ENCODE results near the gene SEC22C. TPM values are rescaled to one million over a fixed set of nuclear protein-coding genes. Genes with fewer than 3 reads are reported as not detected.

Gene SEC22C
- polyA plus RNA-seq (2013), result 35.4 TPM

- Histone ChIP-seq H3K27me3 (replicated peaks in 2 of 5; ENCODE audit: control insufficient read depth in 4 of 5, insufficient read depth in 5 of 5, low read length in 4 of 5) (no peaks in the 10 kb centered on the region), H3K4me3 (ENCODE audit: control insufficient read depth in 1 of 7, extremely low read depth in 1 of 7, insufficient read depth in 4 of 7, low read depth in 2 of 7, low read length in 6 of 7) (peak within 1 kb of the TSS; percentile 69 to 90 (median 85)), H3K36me3 (ENCODE audit: control insufficient read depth in 4 of 4, insufficient read depth in 4 of 4, low read length in 3 of 4) (peaks cover 0 to 6% (median 0%) of the 10 kb centered on the region in 4 experiments), H3K9me3 (ENCODE audit: control extremely low read depth in 1 of 5, control insufficient read depth in 4 of 5, insufficient read depth in 2 of 5, low read depth in 1 of 5, low read length in 4 of 5) (no peaks in the 10 kb centered on the region), H3K4me1 (ENCODE audit: control extremely low read depth in 1 of 4, control insufficient read depth in 4 of 4, insufficient read depth in 4 of 4, low read length in 3 of 4) (peaks cover 13 to 26% (median 20%) of the 10 kb centered on the region in 4 experiments), H3K27ac (ENCODE audit: insufficient read depth in 1 of 2, low read depth in 1 of 2, low read length in 2 of 2, poor library complexity in 1 of 2, severe bottlenecking in 2 of 2) (peak within 1 kb of the TSS; percentile 89 to 96)
- 0% methylated on average over 63 of the region's 77 CpGs for WGBS (ENCODE audit: insufficient coverage)
- POLR2A ChIA-PET, result interaction anchor here (1.8 kb wide), 1 partner anchor 9 kb away, joined by 7 read pairs; the partner anchor contains the start of gene SS18L2
- peak; percentile 94 to 96 (median 95) for DNase-seq
- CTCF ChIA-PET, result interaction anchor here (1.0 to 3.7 kb wide), 18 partner anchors 10 to 168 kb away, joined by 3 to 25 read pairs (median 8); partner anchors contain the start of gene SS18L2
Measured at GRCh38 chr3:42581709-42582473, at the start of gene SEC22C. SEC22C (minus strand) TSS chr3:42581967; CDS start chr3:42569046, 12,921 bp downstream.

GRCh38 chr3:42613462-42613861 lies 31.7 kb upstream of the SEC22C start:
- Histone ChIP-seq H3K4me3 (ENCODE audit: control insufficient read depth in 1 of 7, extremely low read depth in 1 of 7, insufficient read depth in 4 of 7, low read depth in 2 of 7, low read length in 6 of 7) (no peak overlapping the region), H3K36me3 (ENCODE audit: control insufficient read depth in 4 of 4, insufficient read depth in 4 of 4, low read length in 3 of 4) (peaks cover 4 to 20% (median 5%) of the 10 kb centered on the region in 4 experiments), H3K4me1 (ENCODE audit: control extremely low read depth in 1 of 4, control insufficient read depth in 4 of 4, insufficient read depth in 4 of 4, low read length in 3 of 4) (peaks cover 6 to 29% (median 20%) of the 10 kb centered on the region in 4 experiments), H3K27ac (ENCODE audit: insufficient read depth in 1 of 2, low read depth in 1 of 2, low read length in 2 of 2, poor library complexity in 1 of 2, severe bottlenecking in 2 of 2) (no peak overlapping the region), H3K27me3 (replicated peaks in 2 of 5; ENCODE audit: control insufficient read depth in 4 of 5, insufficient read depth in 5 of 5, low read length in 4 of 5) (no peaks in the 10 kb centered on the region), H3K9me3 (ENCODE audit: control extremely low read depth in 1 of 5, control insufficient read depth in 4 of 5, insufficient read depth in 2 of 5, low read depth in 1 of 5, low read length in 4 of 5) (no peaks in the 10 kb centered on the region)
- ChIA-PET POLR2A (no interaction called here), CTCF (interaction anchor here (0.6 to 8.1 kb wide), 16 partner anchors 8 to 41 kb away, joined by 3 to 50 read pairs (median 5); partner anchors contain the start of genes NKTR and SS18L2)
- peak; percentile 46 to 73 (median 69) for DNase-seq
- no CpG with 5 or more reads among the region's 2 CpGs for WGBS (ENCODE audit: insufficient coverage)

- peaks cover 5 to 25% (median 9%) of the 10 kb centered on the region in 4 experiments for H3K36me3 ChIP-seq (ENCODE audit: control insufficient read depth in 4 of 4, insufficient read depth in 4 of 4, low read length in 3 of 4)
- no peaks in the 10 kb centered on the region for H3K9me3 ChIP-seq (ENCODE audit: control extremely low read depth in 1 of 5, control insufficient read depth in 4 of 5, insufficient read depth in 2 of 5, low read depth in 1 of 5, low read length in 4 of 5)
- peak overlapping the region; percentile 13 to 76 for H3K27ac ChIP-seq (ENCODE audit: insufficient read depth in 1 of 2, low read depth in 1 of 2, low read length in 2 of 2, poor library complexity in 1 of 2, severe bottlenecking in 2 of 2)
- H3K27me3 ChIP-seq (replicated peaks in 2 of 5; ENCODE audit: control insufficient read depth in 4 of 5, insufficient read depth in 5 of 5, low read length in 4 of 5), result no peaks in the 10 kb centered on the region
- CTCF ChIA-PET, result interaction anchor here (0.6 to 8.1 kb wide), 14 partner anchors 8 to 39 kb away, joined by 3 to 50 read pairs (median 6); partner anchors contain the start of genes NKTR, SEC22C and SS18L2
- peaks cover 6 to 29% (median 20%) of the 10 kb centered on the region in 4 experiments for H3K4me1 ChIP-seq (ENCODE audit: control extremely low read depth in 1 of 4, control insufficient read depth in 4 of 4, insufficient read depth in 4 of 4, low read length in 3 of 4)
- no CpG with 5 or more reads among the region's 3 CpGs for WGBS (ENCODE audit: insufficient coverage)
- POLR2A ChIA-PET, result interaction anchor here (1.9 kb wide), 1 partner anchor 13 kb away, joined by 6 read pairs; the partner anchor contains the start of gene NKTR
- no peak overlapping the region for H3K4me3 ChIP-seq (ENCODE audit: control insufficient read depth in 1 of 7, extremely low read depth in 1 of 7, insufficient read depth in 4 of 7, low read depth in 2 of 7, low read length in 6 of 7)
- DNase-seq, result peak in 1 of 3 donors; percentile 29
Measured at GRCh38 chr3:42612928-42613327, 31.2 kb upstream of the SEC22C start.

GRCh38 chr3:42612217-42612616 lies 30.4 kb upstream of the SEC22C start:
- DNase-seq, result peak in 2 of 3 donors; percentile 63 to 74
- CTCF ChIA-PET, result interaction anchor here (1.2 to 8.1 kb wide), 9 partner anchors 10 to 40 kb away, joined by 3 to 50 read pairs (median 7); partner anchors contain the start of genes NKTR, SEC22C and SS18L2
- Histone ChIP-seq H3K9me3 (ENCODE audit: control extremely low read depth in 1 of 5, control insufficient read depth in 4 of 5, insufficient read depth in 2 of 5, low read depth in 1 of 5, low read length in 4 of 5) (no peaks in the 10 kb centered on the region), H3K4me1 (ENCODE audit: control extremely low read depth in 1 of 4, control insufficient read depth in 4 of 4, insufficient read depth in 4 of 4, low read length in 3 of 4) (peaks cover 6 to 29% (median 20%) of the 10 kb centered on the region in 4 experiments), H3K27ac (ENCODE audit: insufficient read depth in 1 of 2, low read depth in 1 of 2, low read length in 2 of 2, poor library complexity in 1 of 2, severe bottlenecking in 2 of 2) (peak overlapping the region; percentile 12 to 82), H3K4me3 (ENCODE audit: control insufficient read depth in 1 of 7, extremely low read depth in 1 of 7, insufficient read depth in 4 of 7, low read depth in 2 of 7, low read length in 6 of 7) (peak overlapping the region in 1 of 7 experiments; percentile 34), H3K36me3 (ENCODE audit: control insufficient read depth in 4 of 4, insufficient read depth in 4 of 4, low read length in 3 of 4) (peaks cover 5 to 25% (median 10%) of the 10 kb centered on the region in 4 experiments), H3K27me3 (replicated peaks in 2 of 5; ENCODE audit: control insufficient read depth in 4 of 5, insufficient read depth in 5 of 5, low read length in 4 of 5) (no peaks in the 10 kb centered on the region)
- no CpG with 5 or more reads among the region's 1 CpG for WGBS (ENCODE audit: insufficient coverage)
- POLR2A ChIA-PET, result interaction anchor here (1.9 kb wide), 1 partner anchor 12 kb away, joined by 6 read pairs; the partner anchor contains the start of gene NKTR

- POLR2A ChIA-PET, result no interaction called here
- H3K4me3 ChIP-seq (ENCODE audit: control insufficient read depth in 1 of 7, extremely low read depth in 1 of 7, insufficient read depth in 4 of 7, low read depth in 2 of 7, low read length in 6 of 7), result no peak overlapping the region
- no peaks in the 10 kb centered on the region for H3K9me3 ChIP-seq (ENCODE audit: control extremely low read depth in 1 of 5, control insufficient read depth in 4 of 5, insufficient read depth in 2 of 5, low read depth in 1 of 5, low read length in 4 of 5)
- H3K27me3 ChIP-seq (replicated peaks in 2 of 5; ENCODE audit: control insufficient read depth in 4 of 5, insufficient read depth in 5 of 5, low read length in 4 of 5), result no peaks in the 10 kb centered on the region
- WGBS (ENCODE audit: insufficient coverage), result no CpG with 5 or more reads among the region's 1 CpG
- peaks cover 6 to 29% (median 20%) of the 10 kb centered on the region in 4 experiments for H3K4me1 ChIP-seq (ENCODE audit: control extremely low read depth in 1 of 4, control insufficient read depth in 4 of 4, insufficient read depth in 4 of 4, low read length in 3 of 4)
- peak in 2 of 3 donors; percentile 61 to 74 for DNase-seq
- peak overlapping the region; percentile 19 to 82 for H3K27ac ChIP-seq (ENCODE audit: insufficient read depth in 1 of 2, low read depth in 1 of 2, low read length in 2 of 2, poor library complexity in 1 of 2, severe bottlenecking in 2 of 2)
- CTCF ChIA-PET, result interaction anchor here (1.1 to 8.1 kb wide), 4 partner anchors 9 to 37 kb away, joined by 4 to 50 read pairs (median 6); partner anchors contain the start of genes NKTR and SEC22C
- H3K36me3 ChIP-seq (ENCODE audit: control insufficient read depth in 4 of 4, insufficient read depth in 4 of 4, low read length in 3 of 4), result peaks cover 2 to 32% (median 12%) of the 10 kb centered on the region in 4 experiments
Measured at GRCh38 chr3:42610976-42611375, 29.2 kb upstream of the SEC22C start.

GRCh38 chr3:42608581-42608980 lies 26.8 kb upstream of the SEC22C start:
- ChIA-PET CTCF (interaction anchor here (0.6 to 1.9 kb wide), 3 partner anchors 12 to 27 kb away, joined by 3 to 5 read pairs (median 3); partner anchors contain the start of gene SEC22C), POLR2A (no interaction called here)
- WGBS (ENCODE audit: insufficient coverage), result 100% methylated on average over 3 of the region's 5 CpGs
- Histone ChIP-seq H3K27me3 (replicated peaks in 2 of 5; ENCODE audit: control insufficient read depth in 4 of 5, insufficient read depth in 5 of 5, low read length in 4 of 5) (no peaks in the 10 kb centered on the region), H3K9me3 (ENCODE audit: control extremely low read depth in 1 of 5, control insufficient read depth in 4 of 5, insufficient read depth in 2 of 5, low read depth in 1 of 5, low read length in 4 of 5) (peaks cover 0 to 5% (median 0%) of the 10 kb centered on the region in 5 experiments), H3K27ac (ENCODE audit: insufficient read depth in 1 of 2, low read depth in 1 of 2, low read length in 2 of 2, poor library complexity in 1 of 2, severe bottlenecking in 2 of 2) (no peak overlapping the region), H3K4me1 (ENCODE audit: control extremely low read depth in 1 of 4, control insufficient read depth in 4 of 4, insufficient read depth in 4 of 4, low read length in 3 of 4) (peaks cover 6 to 31% (median 20%) of the 10 kb centered on the region in 4 experiments), H3K36me3 (ENCODE audit: control insufficient read depth in 4 of 4, insufficient read depth in 4 of 4, low read length in 3 of 4) (peaks cover 6 to 37% (median 15%) of the 10 kb centered on the region in 4 experiments), H3K4me3 (ENCODE audit: control insufficient read depth in 1 of 7, extremely low read depth in 1 of 7, insufficient read depth in 4 of 7, low read depth in 2 of 7, low read length in 6 of 7) (no peak overlapping the region)
- DNase-seq, result no peak

Measured in common myeloid progenitor, CD34-positive (primary cell).